AG09309 (cell line): ENCODE measurements around the gene MYOT.
A peak's percentile ranks its signal among the peaks of the same experiment; 100 is the strongest.

Experiments
- DNase-seq: peaks from one replicate; pipeline ENCODE4 v3.0.0-alpha.2; 2010; ENCODE audit warnings: low read depth
- H3K4me3 ChIP-seq: 2 replicates; pipeline ENCODE4 v1.5.1; 2011; ENCODE audit warnings: mild to moderate bottlenecking, low read depth, low read length, moderate library complexity; ENCODE audit not compliant: control insufficient read depth
- TF ChIP-seq, protein P1 (sequence below): IDR thresholded peaks from 2 replicates; pipeline ENCODE4 v1.5.1; 2011; ENCODE audit warnings: mild to moderate bottlenecking, low read depth, low read length, inconsistent platforms; ENCODE audit not compliant: insufficient read depth, control insufficient read depth; ENCODE audit errors: missing control alignments

Gene MYOT

DNA sequence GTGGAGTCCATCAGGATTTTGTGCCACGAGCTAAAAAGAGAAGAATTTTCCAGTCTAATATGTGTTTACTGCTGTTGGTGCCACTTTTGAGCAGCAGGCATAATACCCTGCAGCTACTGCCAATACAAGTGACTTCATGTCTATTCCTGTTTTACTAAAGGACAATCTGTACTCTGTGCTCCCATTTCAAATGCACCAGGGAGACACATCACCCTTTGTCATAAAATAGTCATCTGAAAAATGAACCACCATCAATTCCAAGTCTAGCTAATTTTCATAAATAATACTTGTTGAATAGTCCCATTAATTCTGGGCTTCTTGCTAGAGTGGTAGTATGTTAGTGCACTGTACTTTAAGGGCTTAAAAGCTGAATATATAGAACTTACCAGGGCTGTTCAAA, 12.7 kb downstream of the MYOT start:
- TF ChIP-seq, protein P1, sequence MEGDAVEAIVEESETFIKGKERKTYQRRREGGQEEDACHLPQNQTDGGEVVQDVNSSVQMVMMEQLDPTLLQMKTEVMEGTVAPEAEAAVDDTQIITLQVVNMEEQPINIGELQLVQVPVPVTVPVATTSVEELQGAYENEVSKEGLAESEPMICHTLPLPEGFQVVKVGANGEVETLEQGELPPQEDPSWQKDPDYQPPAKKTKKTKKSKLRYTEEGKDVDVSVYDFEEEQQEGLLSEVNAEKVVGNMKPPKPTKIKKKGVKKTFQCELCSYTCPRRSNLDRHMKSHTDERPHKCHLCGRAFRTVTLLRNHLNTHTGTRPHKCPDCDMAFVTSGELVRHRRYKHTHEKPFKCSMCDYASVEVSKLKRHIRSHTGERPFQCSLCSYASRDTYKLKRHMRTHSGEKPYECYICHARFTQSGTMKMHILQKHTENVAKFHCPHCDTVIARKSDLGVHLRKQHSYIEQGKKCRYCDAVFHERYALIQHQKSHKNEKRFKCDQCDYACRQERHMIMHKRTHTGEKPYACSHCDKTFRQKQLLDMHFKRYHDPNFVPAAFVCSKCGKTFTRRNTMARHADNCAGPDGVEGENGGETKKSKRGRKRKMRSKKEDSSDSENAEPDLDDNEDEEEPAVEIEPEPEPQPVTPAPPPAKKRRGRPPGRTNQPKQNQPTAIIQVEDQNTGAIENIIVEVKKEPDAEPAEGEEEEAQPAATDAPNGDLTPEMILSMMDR, result no peak

DNA sequence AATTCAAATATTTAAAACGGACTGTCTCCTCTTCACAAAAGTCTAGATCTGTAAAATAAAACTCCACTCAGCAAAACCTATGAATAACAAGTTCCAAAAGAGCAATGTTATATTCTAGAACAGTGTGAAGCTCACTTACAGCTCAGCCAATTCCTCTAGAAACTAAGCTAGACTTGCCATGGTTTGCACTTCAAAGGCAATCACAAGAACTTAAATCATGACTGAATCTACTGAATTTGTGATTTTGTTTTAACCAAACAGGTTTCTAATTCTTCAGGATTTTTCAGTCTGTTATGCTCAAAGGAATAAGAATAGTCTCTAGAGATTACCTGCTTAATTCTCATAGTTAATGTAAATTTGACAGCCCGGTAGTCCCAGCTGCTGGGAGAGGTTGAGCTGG, 20.2 kb downstream of the MYOT start:
- no peak overlapping the region for H3K4me3 ChIP-seq
- TF ChIP-seq, protein P1, result no peak
- DNase-seq, result no peak

More for the DNA sequence above, 12.7 kb downstream of the MYOT start:
- DNase-seq, result no peak
- H3K4me3 ChIP-seq, result no peak overlapping the region

DNA sequence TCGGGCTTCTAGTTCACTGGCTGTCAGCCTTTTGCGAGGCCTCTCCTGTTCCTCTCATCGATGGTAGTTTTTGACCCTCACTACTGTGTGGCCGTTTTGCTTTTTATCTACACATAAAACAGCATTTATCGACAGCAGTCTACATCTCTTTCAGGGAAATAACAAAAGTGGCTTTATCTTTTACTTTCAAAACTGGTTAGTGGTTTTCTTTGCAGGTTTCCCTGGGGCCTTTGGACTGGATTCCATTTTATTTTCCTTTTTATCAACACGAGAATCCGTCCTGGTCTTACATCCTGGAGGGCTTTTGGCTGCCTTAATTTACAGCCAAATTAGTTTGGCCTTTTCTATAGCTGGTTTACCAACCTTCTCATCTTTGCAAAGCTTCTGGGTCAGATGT, 20.8 kb downstream of the MYOT start:
- TF ChIP-seq, protein P1, result no peak
- no peak for DNase-seq
- no peak overlapping the region for H3K4me3 ChIP-seq

DNA sequence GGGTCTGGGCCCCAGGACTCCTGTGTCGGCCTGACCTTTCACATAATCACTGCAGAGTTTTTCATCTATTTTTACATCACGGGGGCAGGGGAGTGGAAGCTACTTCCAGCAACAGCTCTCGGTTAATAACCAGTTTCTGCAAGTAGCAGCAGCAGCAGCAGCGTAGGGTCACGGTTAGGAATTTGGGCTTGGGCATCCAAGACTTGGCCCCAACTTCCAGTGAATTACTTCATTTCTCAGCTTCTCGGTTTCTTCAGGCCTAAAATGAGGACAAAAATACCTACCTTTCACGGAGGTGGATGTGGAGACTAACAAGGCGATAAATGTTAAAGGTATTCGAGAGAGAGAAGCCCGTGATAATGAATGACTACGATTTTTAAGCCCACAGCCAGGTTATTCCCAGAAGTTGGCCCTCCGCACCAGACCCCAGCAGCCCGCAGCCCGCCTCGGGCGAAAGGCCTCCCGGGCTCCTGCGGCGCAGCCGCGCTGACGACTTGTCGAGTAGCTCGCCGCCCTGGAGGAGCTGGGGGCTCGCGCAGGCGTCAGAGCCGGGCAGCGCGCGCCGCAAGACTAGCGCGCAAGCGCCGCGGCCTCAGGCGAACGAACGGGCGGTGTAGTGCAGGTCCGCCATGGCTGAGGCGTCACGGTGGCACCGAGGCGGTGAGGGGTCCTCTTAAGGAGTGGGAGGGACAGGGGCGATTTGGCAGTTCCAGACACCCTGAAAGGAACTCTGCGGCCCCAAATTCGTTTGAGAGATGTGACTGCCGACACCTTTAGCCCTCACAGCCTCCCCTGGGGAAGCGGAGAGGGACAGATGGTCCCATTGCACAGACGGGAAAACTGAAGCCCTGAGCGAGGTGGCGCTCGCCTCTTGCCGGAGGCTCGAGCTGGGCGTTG, 21.5 kb downstream of the MYOT start, which contains the start of gene PKD2L2:
PKD2L2 (plus strand) TSS at position 595 of the 897 bp plus-strand sequence; CDS start at position 630, 35 bp downstream.
- DNase-seq, result peak; percentile 23
- peak within 1 kb of the TSS; percentile 45 for H3K4me3 ChIP-seq
- TF ChIP-seq, protein P1, result no peak

GRCh38 chr5:137890845-137891244, 23.2 kb downstream of the MYOT start:
- DNase-seq, result no peak
- TF ChIP-seq, protein P1, result no peak
- H3K4me3 ChIP-seq, result no peak overlapping the region

- H3K4me3 ChIP-seq, result no peak overlapping the region
- TF ChIP-seq, protein P1, result no peak
- DNase-seq, result no peak
These were observed 24.2 kb downstream of the MYOT start for GRCh38 chr5:137891849-137892248.

GRCh38 chr5:137894586-137894985, 26.9 kb downstream of the MYOT start:
- no peak for DNase-seq
- H3K4me3 ChIP-seq, result no peak overlapping the region
- TF ChIP-seq, protein P1, result no peak
